GM21367 (cell line): Measurements from ENCODE around the gene HMGXB3.

Experiments used
- ATAC-seq: cut with Tn5 transposase; IDR thresholded peaks from one replicate; pipeline ENCODE4 v1.9.1; 2021; ENCODE audit not compliant: unreplicated experiment

The HMGXB3 gene

GRCh38 chr5:150066436-150066835 is 65.9 kb downstream of the HMGXB3 start:
- ATAC-seq, result no peak

GRCh38 chr5:150066901-150067396 is 66.4 kb downstream of the HMGXB3 start:
- no peak for ATAC-seq

- ATAC-seq, result no peak
Measured at GRCh38 chr5:150067405-150067960, 66.9 kb downstream of the HMGXB3 start.

- ATAC-seq, result no peak
Measured at GRCh38 chr5:150068071-150068470, 67.5 kb downstream of the HMGXB3 start.

GRCh38 chr5:150068472-150068871 is 67.9 kb downstream of the HMGXB3 start:
- no peak for ATAC-seq

- no peak for ATAC-seq
Measured at GRCh38 chr5:150068961-150069645, 68.6 kb downstream of the HMGXB3 start.

- ATAC-seq, result no peak
Measured at GRCh38 chr5:150069672-150070627, 69.4 kb downstream of the HMGXB3 start.

- ATAC-seq, result no peak
Measured at GRCh38 chr5:150070821-150071220, 70.3 kb downstream of the HMGXB3 start.

GRCh38 chr5:150073086-150073625 is 72.6 kb downstream of the HMGXB3 start:
- ATAC-seq, result no peak

GRCh38 chr5:150073677-150074076 is 73.1 kb downstream of the HMGXB3 start:
- no peak for ATAC-seq

- ATAC-seq, result no peak
Measured at GRCh38 chr5:150075233-150075632, 74.7 kb downstream of the HMGXB3 start.

- ATAC-seq, result no peak
Measured at GRCh38 chr5:150075806-150076205, 75.3 kb downstream of the HMGXB3 start.

GRCh38 chr5:150077060-150077459 is 76.5 kb downstream of the HMGXB3 start:
- no peak for ATAC-seq

- ATAC-seq, result no peak
Measured at GRCh38 chr5:150077996-150078801, 77.7 kb downstream of the HMGXB3 start.

GRCh38 chr5:150078802-150079689 is 78.5 kb downstream of the HMGXB3 start:
- no peak for ATAC-seq

GRCh38 chr5:150079909-150080461 is 79.4 kb downstream of the HMGXB3 start:
- ATAC-seq, result no peak

GRCh38 chr5:150080696-150081435 is 80.3 kb downstream of the HMGXB3 start:
- ATAC-seq, result no peak

GRCh38 chr5:150081541-150082283 is 81.2 kb downstream of the HMGXB3 start:
- peak; percentile 84 for ATAC-seq
